Measurements from ENCODE around the gene XKR3.
"Not testable (repeated sequence)": the region's sequence is repeated elsewhere in the genome, so short reads cannot be mapped to it uniquely, and the experiment has no call there.

XKR3 gene

DNA sequence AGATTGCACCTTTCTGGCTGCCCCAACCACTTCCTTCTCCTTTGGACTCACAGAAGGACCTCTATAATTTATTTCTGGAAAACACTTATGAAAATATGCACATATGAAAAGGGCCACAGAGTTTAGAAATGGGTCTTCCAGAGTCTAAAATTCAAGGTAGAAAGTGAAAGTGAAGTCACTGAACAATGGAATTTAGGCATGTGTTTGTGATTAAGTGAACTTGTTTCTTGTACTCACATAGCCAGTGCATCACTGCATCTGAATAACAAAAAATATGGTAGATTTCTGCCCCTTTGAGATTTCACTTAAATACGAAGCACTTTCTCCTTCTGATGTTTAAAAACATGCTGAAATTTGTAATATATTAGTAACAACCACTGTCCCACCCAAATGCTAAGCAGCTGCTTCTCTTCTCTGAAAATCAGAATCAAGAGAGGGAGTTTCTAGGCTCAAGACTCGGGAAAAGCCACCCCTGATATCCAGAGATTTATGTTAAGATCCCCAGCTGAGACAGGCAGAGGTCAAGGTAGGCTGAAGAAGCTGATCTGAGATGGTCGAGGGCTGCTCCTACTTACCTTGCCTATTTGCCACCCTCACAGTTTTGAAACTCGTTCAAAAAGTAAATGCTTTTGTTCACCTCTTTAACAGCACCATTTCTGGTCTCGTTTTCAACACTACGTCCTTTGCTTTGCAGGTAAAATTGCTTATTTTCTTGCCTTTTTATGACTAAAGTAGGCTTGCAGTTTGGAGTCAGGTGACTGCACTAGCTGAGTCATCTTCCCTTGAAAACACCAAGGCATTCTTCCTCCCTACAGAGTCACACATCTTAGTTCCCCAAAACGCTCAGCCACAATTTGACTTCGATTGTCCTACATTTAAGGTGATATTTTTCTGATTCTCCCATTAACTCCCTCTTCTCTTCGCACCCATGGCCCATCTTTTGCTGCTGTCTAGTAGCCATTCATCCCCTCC lies at the start of gene XKR3:
XKR3 (minus strand) TSS at position 696 of the 972 bp plus-strand sequence. CDS start 17,338 bp downstream, outside the sequence.
- peak; percentile 79 for DNase-seq (ENCODE audit: low read depth)
- H3K4me3 ChIP-seq (ENCODE audit: low read depth, low read length) = peak within 1 kb of the TSS; percentile 56
- no peak for TF ChIP-seq MYC (IDR thresholded peaks at IDR 0.05; ENCODE audit: low read depth, low read length)
- TF ChIP-seq, protein P1, sequence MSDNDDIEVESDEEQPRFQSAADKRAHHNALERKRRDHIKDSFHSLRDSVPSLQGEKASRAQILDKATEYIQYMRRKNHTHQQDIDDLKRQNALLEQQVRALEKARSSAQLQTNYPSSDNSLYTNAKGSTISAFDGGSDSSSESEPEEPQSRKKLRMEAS (IDR thresholded peaks at IDR 0.05; ENCODE audit: low read depth, low read length) = no peak
- TF ChIP-seq, protein P2, sequence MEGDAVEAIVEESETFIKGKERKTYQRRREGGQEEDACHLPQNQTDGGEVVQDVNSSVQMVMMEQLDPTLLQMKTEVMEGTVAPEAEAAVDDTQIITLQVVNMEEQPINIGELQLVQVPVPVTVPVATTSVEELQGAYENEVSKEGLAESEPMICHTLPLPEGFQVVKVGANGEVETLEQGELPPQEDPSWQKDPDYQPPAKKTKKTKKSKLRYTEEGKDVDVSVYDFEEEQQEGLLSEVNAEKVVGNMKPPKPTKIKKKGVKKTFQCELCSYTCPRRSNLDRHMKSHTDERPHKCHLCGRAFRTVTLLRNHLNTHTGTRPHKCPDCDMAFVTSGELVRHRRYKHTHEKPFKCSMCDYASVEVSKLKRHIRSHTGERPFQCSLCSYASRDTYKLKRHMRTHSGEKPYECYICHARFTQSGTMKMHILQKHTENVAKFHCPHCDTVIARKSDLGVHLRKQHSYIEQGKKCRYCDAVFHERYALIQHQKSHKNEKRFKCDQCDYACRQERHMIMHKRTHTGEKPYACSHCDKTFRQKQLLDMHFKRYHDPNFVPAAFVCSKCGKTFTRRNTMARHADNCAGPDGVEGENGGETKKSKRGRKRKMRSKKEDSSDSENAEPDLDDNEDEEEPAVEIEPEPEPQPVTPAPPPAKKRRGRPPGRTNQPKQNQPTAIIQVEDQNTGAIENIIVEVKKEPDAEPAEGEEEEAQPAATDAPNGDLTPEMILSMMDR (IDR thresholded peaks at IDR 0.05; ENCODE audit: low read depth, low read length) = no peak
- no peak for TF ChIP-seq POLR2A (IDR thresholded peaks at IDR 0.05; ENCODE audit: extremely low read depth, insufficient read length)

DNA sequence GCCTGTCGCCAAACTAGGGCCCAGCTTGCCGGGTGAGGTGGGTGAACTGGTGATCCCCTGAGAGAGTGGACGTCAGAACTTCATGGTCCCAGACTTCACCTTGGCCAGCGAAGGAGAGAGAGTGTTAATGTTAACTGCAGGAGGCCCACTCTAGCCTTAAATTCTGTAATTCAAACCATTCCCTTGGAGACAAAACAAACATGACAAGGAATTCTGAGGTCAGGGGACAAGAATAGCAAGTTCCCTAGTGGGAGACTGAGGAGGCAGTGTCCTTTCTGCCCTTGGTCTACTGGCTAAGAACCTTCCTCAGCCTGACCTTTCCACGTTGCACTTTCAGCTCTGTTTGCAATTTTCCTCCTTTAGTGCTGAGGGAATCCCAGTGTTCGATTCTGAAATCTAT lies 44.4 kb upstream of the XKR3 start:
- H3K4me3 ChIP-seq (ENCODE audit: low read depth, low read length); DNase-seq (ENCODE audit: low read depth): not testable (repeated sequence)

DNA sequence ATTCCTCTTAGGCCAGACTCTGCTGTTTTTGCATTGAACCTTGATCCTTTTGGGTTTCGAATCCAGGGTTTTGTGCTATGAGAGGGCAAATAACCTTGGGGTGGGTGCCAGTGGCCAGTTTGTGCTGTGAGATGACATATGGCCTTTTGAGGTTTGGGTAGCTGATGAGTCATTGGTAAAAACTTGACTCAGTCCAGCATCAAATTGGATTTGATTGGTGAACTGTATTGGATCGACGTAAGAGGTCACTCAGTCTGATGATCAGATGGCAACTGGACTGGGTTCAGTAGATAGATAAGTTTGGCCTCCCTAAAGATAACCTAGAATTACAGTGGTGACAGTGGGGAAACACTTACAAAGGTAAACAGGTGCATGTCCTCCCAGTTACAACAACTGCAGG lies 41.0 kb upstream of the XKR3 start:
- no peak for DNase-seq (ENCODE audit: low read depth)
- no peak overlapping the region for H3K4me3 ChIP-seq (ENCODE audit: low read depth, low read length)
- TF ChIP-seq, protein P1 (IDR thresholded peaks at IDR 0.05; ENCODE audit: low read depth, low read length) = no peak
- TF ChIP-seq POLR2A (IDR thresholded peaks at IDR 0.05; ENCODE audit: extremely low read depth, insufficient read length) = no peak
- TF ChIP-seq MYC (IDR thresholded peaks at IDR 0.05; ENCODE audit: low read depth, low read length) = no peak
- TF ChIP-seq, protein P2 (IDR thresholded peaks at IDR 0.05; ENCODE audit: low read depth, low read length) = no peak

DNA sequence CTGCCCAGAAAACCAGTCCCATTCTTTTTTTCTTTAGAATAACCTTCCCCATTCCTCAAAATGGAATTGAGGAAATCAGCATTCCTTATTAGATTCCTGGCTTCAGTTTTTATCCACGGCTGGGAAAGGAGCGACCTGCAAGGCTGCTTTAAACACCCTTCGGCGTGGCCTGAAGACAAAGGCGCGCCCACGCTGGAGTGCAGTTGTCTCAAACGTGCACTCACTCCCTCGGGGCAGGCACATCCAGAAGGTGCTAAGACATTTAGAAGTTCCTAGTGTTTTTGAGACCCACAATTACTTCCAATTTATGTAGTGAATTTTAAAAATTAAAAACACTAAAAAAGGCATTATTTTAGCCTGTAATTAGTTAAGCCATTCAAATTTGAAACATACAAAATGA lies 31.6 kb upstream of the XKR3 start:
- DNase-seq (ENCODE audit: low read depth); H3K4me3 ChIP-seq (ENCODE audit: low read depth, low read length): not testable (repeated sequence)

DNA sequence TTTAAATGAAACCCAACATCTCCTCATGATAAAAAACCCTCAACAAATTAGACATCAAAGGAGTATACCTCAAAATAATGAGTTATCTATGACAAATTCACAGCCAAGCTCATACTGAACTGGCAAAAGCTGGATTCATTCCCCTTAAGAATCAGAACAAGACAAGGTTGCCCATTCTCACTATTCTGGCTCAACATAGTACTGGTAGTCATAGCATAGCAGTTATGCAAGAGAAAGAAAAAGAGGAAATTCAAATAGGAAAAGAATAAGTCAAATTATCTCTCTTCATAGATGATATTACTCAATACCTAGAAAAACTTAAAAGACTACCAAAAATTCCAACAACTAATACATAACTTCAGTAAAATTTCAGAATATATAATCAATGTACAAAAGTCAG lies 29.4 kb upstream of the XKR3 start:
- DNase-seq (ENCODE audit: low read depth) = peak; percentile 27
- TF ChIP-seq, protein P2 (IDR thresholded peaks at IDR 0.05; ENCODE audit: low read depth, low read length) = no peak
- no peak for TF ChIP-seq MYC (IDR thresholded peaks at IDR 0.05; ENCODE audit: low read depth, low read length)
- TF ChIP-seq, protein P1 (IDR thresholded peaks at IDR 0.05; ENCODE audit: low read depth, low read length) = no peak
- TF ChIP-seq POLR2A (IDR thresholded peaks at IDR 0.05; ENCODE audit: extremely low read depth, insufficient read length) = no peak

DNA sequence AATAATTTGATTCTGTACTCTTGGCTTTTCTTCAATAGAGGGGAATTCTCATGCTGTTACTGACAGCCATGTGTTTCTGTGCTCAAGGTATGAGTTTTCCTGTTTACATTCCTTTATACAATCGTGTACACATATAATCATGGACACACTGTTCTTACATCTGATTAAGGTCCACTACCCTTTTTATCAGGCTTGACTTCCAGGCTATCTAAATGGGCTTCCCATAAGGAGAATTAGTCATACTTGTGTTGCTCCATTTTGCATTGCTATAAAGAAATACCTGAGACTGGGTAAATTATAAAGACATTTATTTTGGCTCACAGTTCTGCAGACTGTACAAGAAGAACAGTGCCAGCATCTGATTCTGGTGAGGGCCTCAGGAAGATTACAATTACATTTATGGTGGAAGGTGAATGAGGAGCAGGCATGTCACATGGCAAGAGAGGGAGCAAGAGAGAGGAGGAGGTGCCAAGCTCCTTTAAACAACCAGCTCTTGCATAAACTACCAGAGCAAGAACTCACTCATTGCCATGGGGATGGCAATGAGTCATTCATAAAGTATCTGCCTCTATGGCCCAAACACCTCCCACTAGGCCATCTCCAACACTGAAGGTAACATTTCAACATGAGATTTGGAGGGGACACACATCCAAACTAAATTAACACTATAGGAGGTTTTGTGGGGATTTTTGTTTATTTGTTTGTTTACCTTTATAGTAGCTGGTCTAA lies 26.2 kb upstream of the XKR3 start:
- DNase-seq (ENCODE audit: low read depth) = peak; percentile 43
- H3K4me3 ChIP-seq (ENCODE audit: low read depth, low read length) = not testable (repeated sequence)

More for the DNA sequence above, 29.4 kb upstream of the XKR3 start:
- H3K4me3 ChIP-seq (ENCODE audit: low read depth, low read length) = no peak overlapping the region

DNA sequence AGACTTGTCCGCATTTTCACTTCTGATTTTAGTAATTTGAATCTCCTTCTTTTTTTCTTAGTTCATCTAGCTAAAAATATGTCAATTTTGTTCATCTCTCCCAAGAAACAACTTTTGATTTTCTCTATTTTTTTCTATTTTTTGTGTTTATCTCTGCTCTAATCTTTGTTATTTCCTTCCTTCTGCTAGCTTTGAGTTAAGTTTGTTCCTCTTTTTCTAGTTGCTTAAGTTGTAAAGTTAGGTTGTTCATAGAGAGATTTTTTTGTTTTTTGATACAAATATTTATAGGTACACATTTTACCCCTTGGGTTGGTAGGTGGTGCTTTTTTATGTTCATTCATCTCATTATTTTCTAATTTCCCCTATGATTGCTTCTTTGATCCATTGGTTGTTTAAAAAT lies 22.1 kb upstream of the XKR3 start:
- DNase-seq (ENCODE audit: low read depth) = peak; percentile 16
- H3K4me3 ChIP-seq (ENCODE audit: low read depth, low read length) = no peak overlapping the region
- TF ChIP-seq, protein P1 (IDR thresholded peaks at IDR 0.05; ENCODE audit: low read depth, low read length) = no peak
- TF ChIP-seq MYC (IDR thresholded peaks at IDR 0.05; ENCODE audit: low read depth, low read length) (no peak), POLR2A (IDR thresholded peaks at IDR 0.05; ENCODE audit: extremely low read depth, insufficient read length) (no peak)
